Measurements from ENCODE around the gene LRRN4CL. TPM values are rescaled to one million over a fixed set of nuclear protein-coding genes. Genes with fewer than 3 reads are reported as not detected.
"Not testable (repeated sequence)": the region's sequence is repeated elsewhere in the genome, so short reads cannot be mapped to it uniquely, and the experiment has no call there.

The LRRN4CL gene
- 1 to 10 TPM in 2 of 8 experiments, under 1 TPM in 6; 0.33 to 9.3 (median 0.49) TPM for total RNA-seq

DNA sequence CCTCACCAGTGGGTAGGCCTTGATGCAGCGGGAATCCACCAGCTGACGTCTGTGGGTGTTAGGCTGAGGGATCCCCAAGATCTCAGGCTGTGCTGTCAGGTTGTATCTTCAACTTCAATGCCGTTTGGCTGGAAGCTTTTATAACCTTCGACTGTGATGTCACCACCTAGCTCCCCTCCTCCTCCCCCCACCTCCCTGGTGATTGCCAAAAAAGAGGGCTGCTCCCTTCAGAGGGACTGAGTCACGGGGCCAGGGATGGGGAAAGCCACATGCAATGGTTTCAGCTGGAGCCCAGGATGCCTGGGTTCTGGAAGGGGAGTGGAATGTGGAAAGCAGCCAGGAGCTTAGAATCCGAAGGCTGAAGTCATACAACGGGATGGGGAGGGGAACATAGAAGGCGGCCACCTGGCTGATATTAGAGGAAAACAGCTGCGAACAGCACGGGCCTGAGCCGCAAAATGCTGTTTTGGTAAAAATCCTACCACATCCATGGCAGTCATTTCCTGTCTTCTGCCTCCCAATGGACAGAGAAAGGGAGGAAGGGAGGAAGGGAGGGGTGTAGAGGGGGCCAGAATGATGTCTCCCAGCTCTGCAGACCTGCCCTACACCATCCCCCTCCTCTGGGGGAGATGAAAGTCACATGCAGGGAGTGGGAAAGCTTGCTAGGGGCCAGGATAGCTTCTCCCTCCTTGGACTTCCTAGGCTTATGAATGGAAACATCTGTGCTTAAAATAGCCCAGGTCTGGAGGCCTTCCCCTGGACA is at the start of gene LRRN4CL:
Gene LRRN4CL, minus strand, starts transcription at position 110 of the 763 bp plus-strand sequence. CDS start 1,022 bp downstream, outside the sequence.
- H3K4me3 ChIP-seq: no peak within 1 kb of the TSS
- H3K4me1 ChIP-seq (replicated peaks in 1 of 2): no peaks in the 10 kb centered on the region
- in situ Hi-C loops (cut with MboI; ENCODE audit: low pct_unique_long_range_greater_than_20kb in 2 of 9, low sequenced_read_pairs in 9 of 9, unreplicated experiment in 9 of 9): loop anchor here in 1 of 9 experiments (10.0 kb wide), 1 partner anchor 305 kb away; no protein-coding TSS in a partner anchor
- ATAC-seq (replicated peaks in 6 of 8): peak; percentile 38 to 85 (median 72)
- H3K27ac ChIP-seq: no peak within 1 kb of the TSS
- 0 to 100% (median 80%) methylated on average over 1 to 4 of the region's 11 CpGs; no CpG with 5 or more reads in 5 of the 10 experiments for WGBS, 10 experiments

- Histone ChIP-seq H3K4me3 (no peak overlapping the region), H3K4me1 (replicated peaks in 1 of 2) (no peaks in the 10 kb centered on the region), H3K27ac (no peak overlapping the region)
- ATAC-seq (replicated peaks in 6 of 8): no peak
- in situ Hi-C loops (cut with MboI; ENCODE audit: low pct_unique_long_range_greater_than_20kb in 2 of 9, low sequenced_read_pairs in 9 of 9, unreplicated experiment in 9 of 9): no loop called here
Measured at GRCh38 chr11:62737196-62737595, 47.9 kb upstream of the LRRN4CL start.

DNA sequence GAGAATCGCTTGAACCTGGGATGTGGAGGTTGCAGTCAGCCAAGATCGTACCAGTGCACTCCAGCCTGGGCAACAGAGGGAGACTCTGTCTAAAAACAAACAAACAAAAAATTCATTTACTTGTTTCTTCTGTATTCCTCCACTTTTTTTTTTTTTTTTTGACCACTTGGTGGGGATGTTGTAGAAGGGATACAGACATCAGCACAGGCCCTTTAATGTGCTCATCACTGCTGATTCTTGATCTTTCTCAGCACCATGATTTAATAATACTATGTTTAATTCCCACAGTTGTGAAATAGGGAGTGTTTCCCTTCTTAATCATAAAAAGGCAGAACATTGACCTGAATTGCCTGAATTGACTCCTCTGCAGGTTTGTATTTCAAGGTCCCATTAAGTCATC is 43.5 kb upstream of the LRRN4CL start:
- Histone ChIP-seq H3K4me1 (replicated peaks in 1 of 2) (peaks cover 10% of the 10 kb centered on the region in 2 donors), H3K27ac (no peak overlapping the region), H3K4me3 (no peak overlapping the region)
- no peak for ATAC-seq (replicated peaks in 6 of 8)
- 0 to 100% (median 100%) methylated on average over 1 to 2 of the region's 2 CpGs; no CpG with 5 or more reads in 3 of the 10 experiments for WGBS, 10 experiments
- in situ Hi-C loops (cut with MboI; ENCODE audit: low pct_unique_long_range_greater_than_20kb in 2 of 9, low sequenced_read_pairs in 9 of 9, unreplicated experiment in 9 of 9): no loop called here

- ATAC-seq (replicated peaks in 6 of 8); in situ Hi-C loops (cut with MboI; ENCODE audit: low pct_unique_long_range_greater_than_20kb in 2 of 9, low sequenced_read_pairs in 9 of 9, unreplicated experiment in 9 of 9); H3K27ac ChIP-seq: not testable (repeated sequence)
- WGBS, 10 experiments: 70 to 100% (median 90%) methylated on average over 1 to 12 of the region's 14 CpGs; no CpG with 5 or more reads in 1 of the 10 experiments
- Histone ChIP-seq H3K4me3 (peak overlapping the region in 3 of 5 donors; percentile 54 to 91 (median 59)), H3K4me1 (replicated peaks in 1 of 2) (peaks cover 10 to 13% of the 10 kb centered on the region in 2 donors)
Measured at GRCh38 chr11:62730076-62730475, 40.7 kb upstream of the LRRN4CL start.

GRCh38 chr11:62728171-62728988 is 39.0 kb upstream of the LRRN4CL start, which contains the start of gene TTC9C:
Gene TTC9C (plus strand): TSS chr11:62728486. CDS start chr11:62728849, 363 bp downstream.
- WGBS, 10 experiments: 0 to 2% (median 0%) methylated on average over 3 to 13 of the region's 29 CpGs; no CpG with 5 or more reads in 1 of the 10 experiments
- ATAC-seq (replicated peaks in 6 of 8): peak; percentile 32 to 52 (median 45)
- Histone ChIP-seq H3K27ac (peak within 1 kb of the TSS; percentile 96 to 98), H3K4me1 (replicated peaks in 1 of 2) (peaks cover 20 to 22% of the 10 kb centered on the region in 2 donors), H3K4me3 (peak within 1 kb of the TSS; percentile 54 to 91 (median 68))
- in situ Hi-C loops (cut with MboI; ENCODE audit: low pct_unique_long_range_greater_than_20kb in 2 of 9, low sequenced_read_pairs in 9 of 9, unreplicated experiment in 9 of 9): no loop called here

DNA sequence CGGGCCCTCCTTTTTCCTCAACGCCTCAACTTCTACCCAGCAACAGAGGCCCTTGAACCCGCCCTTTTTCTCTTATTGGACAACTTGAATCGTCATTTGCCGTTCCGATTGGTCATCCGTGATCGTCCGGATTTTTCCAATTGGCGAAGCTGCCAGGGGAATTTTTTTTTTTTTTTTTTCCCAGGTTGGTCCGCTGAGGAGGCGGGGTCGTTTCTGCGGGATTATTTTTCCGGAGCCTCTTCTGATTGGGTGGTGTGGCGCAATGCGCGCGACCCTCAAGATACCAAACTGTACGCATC is 38.5 kb upstream of the LRRN4CL start:
- Histone ChIP-seq H3K27ac (peak overlapping the region; percentile 96 to 98), H3K4me1 (replicated peaks in 1 of 2) (peaks cover 20 to 22% of the 10 kb centered on the region in 2 donors), H3K4me3 (peak overlapping the region; percentile 54 to 91 (median 68))
- in situ Hi-C loops (cut with MboI; ENCODE audit: low pct_unique_long_range_greater_than_20kb in 2 of 9, low sequenced_read_pairs in 9 of 9, unreplicated experiment in 9 of 9): no loop called here
- ATAC-seq (replicated peaks in 6 of 8): peak; percentile 60 to 75 (median 68)
- 0 to 10% (median 1%) methylated on average over 1 to 18 of the region's 20 CpGs; no CpG with 5 or more reads in 1 of the 10 experiments for WGBS, 10 experiments

DNA sequence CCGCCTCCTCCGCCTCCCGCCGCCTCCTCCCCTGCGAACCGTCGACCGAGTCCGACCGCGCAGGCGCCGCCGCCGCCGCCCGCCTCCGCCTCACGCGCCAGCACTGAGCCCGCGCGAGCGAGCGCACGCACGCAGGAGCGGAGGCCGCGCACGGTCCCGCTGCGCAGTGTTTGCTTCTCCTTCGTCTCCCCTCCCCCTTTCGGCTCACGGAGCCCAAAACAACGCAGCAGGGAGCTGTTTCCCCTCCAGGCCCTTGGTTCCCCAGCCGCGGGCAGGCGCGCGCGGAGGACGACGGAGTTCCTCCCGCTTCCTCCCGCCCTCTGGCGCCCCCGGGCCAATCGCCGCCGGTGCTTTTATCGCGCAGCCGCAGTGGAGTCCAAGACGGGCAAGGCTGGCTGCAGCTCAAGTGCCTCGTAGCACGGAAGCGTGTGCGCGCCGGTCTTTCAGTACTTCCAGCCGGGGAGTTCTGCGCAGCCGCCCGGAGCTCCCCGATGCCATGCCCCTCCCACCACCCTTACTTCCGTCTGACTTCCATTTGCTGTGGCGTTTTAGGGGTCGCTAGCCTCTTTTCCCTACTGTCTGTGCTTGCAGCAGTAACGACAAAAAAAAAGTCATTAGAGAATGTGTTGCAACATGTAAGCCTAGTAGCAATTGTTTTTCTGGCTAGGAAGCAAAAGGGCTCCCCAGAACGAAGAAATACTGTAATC is 38.0 kb upstream of the LRRN4CL start, which contains the start of gene HNRNPUL2:
Gene HNRNPUL2, minus strand, starts transcription at position 293 of the 707 bp plus-strand sequence. CDS start 301 bp downstream, outside the sequence.
- Histone ChIP-seq H3K27ac (peak within 1 kb of the TSS; percentile 96 to 98), H3K4me1 (replicated peaks in 1 of 2) (peaks cover 20 to 22% of the 10 kb centered on the region in 2 donors), H3K4me3 (peak within 1 kb of the TSS; percentile 54 to 91 (median 68))
- WGBS, 10 experiments: 0 to 13% (median 0%) methylated on average over 2 to 21 of the region's 72 CpGs; no CpG with 5 or more reads in 5 of the 10 experiments
- peak; percentile 74 to 87 (median 84) for ATAC-seq (replicated peaks in 6 of 8)
- in situ Hi-C loops (cut with MboI; ENCODE audit: low pct_unique_long_range_greater_than_20kb in 2 of 9, low sequenced_read_pairs in 9 of 9, unreplicated experiment in 9 of 9): no loop called here

DNA sequence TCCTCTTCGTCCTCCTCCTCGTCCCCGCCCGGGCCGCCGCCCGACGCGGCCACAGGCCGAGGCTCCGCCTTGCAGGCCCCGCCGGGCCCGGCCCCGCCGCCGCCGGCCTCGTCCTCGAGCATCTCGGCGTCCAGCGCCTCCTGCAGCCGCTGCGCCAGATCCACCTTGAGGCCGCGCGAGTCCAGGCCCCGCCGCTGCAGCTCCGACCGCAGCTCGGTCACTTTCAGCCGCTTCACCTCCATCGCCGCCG is 37.5 kb upstream of the LRRN4CL start:
- ATAC-seq (replicated peaks in 6 of 8): peak in 2 of 8 experiments; percentile 17 to 18
- in situ Hi-C loops (cut with MboI; ENCODE audit: low pct_unique_long_range_greater_than_20kb in 2 of 9, low sequenced_read_pairs in 9 of 9, unreplicated experiment in 9 of 9): no loop called here

GRCh38 chr11:62726156-62726914 is 37.0 kb upstream of the LRRN4CL start:
- in situ Hi-C loops (cut with MboI; ENCODE audit: low pct_unique_long_range_greater_than_20kb in 2 of 9, low sequenced_read_pairs in 9 of 9, unreplicated experiment in 9 of 9): no loop called here
- Histone ChIP-seq H3K4me3 (peak overlapping the region; percentile 54 to 91 (median 68)), H3K27ac (peak overlapping the region; percentile 96 to 98), H3K4me1 (replicated peaks in 1 of 2) (peaks cover 20 to 22% of the 10 kb centered on the region in 2 donors)
- WGBS, 10 experiments: 0 to 1% (median 0%) methylated on average over 2 to 17 of the region's 51 CpGs; no CpG with 5 or more reads in 3 of the 10 experiments
- ATAC-seq (replicated peaks in 6 of 8): no peak

More for the DNA sequence above, 37.5 kb upstream of the LRRN4CL start:
- peak overlapping the region; percentile 54 to 91 (median 68) for H3K4me3 ChIP-seq
- H3K4me1 ChIP-seq (replicated peaks in 1 of 2): peaks cover 20 to 22% of the 10 kb centered on the region in 2 donors
- WGBS, 10 experiments: 0% methylated on average over 1 of the region's 37 CpGs; no CpG with 5 or more reads in 9 of the 10 experiments
- H3K27ac ChIP-seq: peak overlapping the region; percentile 96 to 98

DNA sequence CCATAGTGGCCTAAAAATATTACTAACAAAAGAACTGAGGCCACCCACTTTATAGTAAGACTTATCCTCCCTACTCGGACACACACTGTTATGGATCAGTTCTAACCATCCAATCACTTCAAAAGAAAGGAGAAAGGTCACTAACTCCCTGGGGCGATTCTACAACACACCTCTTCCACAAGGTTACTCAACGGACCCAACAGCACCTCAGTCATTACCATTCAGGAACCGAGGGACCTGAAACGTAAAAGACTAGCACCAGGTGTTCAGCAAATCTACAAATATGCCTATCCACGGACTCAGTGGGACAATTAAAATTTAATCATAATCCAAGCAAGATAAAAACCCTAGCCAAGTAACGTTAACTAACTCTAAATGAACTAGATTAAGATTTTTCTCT is 36.3 kb upstream of the LRRN4CL start:
- Histone ChIP-seq H3K4me3 (peak overlapping the region; percentile 54 to 91 (median 68)), H3K27ac (no peak overlapping the region), H3K4me1 (replicated peaks in 1 of 2) (peaks cover 20 to 22% of the 10 kb centered on the region in 2 donors)
- in situ Hi-C loops (cut with MboI; ENCODE audit: low pct_unique_long_range_greater_than_20kb in 2 of 9, low sequenced_read_pairs in 9 of 9, unreplicated experiment in 9 of 9): no loop called here
- ATAC-seq (replicated peaks in 6 of 8): no peak
- WGBS, 10 experiments: 0 to 8% (median 0%) methylated on average over 1 to 7 of the region's 7 CpGs; no CpG with 5 or more reads in 1 of the 10 experiments

- no peak for ATAC-seq (replicated peaks in 6 of 8)
- WGBS, 10 experiments: 11 to 89% (median 53%) methylated on average over 3 to 8 of the region's 8 CpGs; no CpG with 5 or more reads in 3 of the 10 experiments
- in situ Hi-C loops (cut with MboI; ENCODE audit: low pct_unique_long_range_greater_than_20kb in 2 of 9, low sequenced_read_pairs in 9 of 9, unreplicated experiment in 9 of 9): no loop called here
- Histone ChIP-seq H3K4me1 (replicated peaks in 1 of 2) (peaks cover 10 to 12% of the 10 kb centered on the region in 2 donors), H3K27ac (no peak overlapping the region), H3K4me3 (peak overlapping the region in 4 of 5 donors; percentile 4 to 68 (median 56))
Measured at GRCh38 chr11:62724171-62724570, 34.8 kb upstream of the LRRN4CL start.

DNA sequence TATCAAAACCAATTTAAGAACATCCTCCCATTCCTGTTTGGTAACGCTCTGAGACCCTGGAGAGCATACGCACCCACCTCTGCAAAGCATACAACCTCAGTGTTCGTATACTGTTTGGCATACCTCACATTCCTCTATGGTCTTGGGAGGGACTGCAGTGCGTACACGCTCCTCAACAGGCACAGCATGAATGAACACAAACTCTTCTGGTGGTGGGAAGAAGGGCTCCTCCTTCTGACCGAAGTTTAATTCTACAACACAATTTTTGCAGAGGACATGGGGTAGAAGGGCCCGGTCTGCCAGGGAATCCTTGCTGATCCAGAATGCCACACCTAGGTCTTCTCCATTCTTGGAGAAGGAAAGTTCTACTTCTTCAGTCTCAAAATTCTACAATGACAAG is 32.7 kb upstream of the LRRN4CL start:
- 50 to 100% (median 98%) methylated on average over 1 to 6 of the region's 7 CpGs; no CpG with 5 or more reads in 1 of the 10 experiments for WGBS, 10 experiments
- in situ Hi-C loops (cut with MboI; ENCODE audit: low pct_unique_long_range_greater_than_20kb in 2 of 9, low sequenced_read_pairs in 9 of 9, unreplicated experiment in 9 of 9): no loop called here
- no peak overlapping the region for H3K4me3 ChIP-seq
- peak in 2 of 8 experiments; percentile 17 to 55 for ATAC-seq (replicated peaks in 6 of 8)
- no peak overlapping the region for H3K27ac ChIP-seq
- H3K4me1 ChIP-seq (replicated peaks in 1 of 2): peaks cover 10 to 12% of the 10 kb centered on the region in 2 donors
